Endothelial cell of umbilical vein (primary cell): Measurements from ENCODE around the gene YPEL4. TPM values are rescaled to one million over a fixed set of nuclear protein-coding genes. Genes with fewer than 3 reads are reported as not detected.

Source experiments
- BruUV-seq: library from RNA; stranded (reverse); fragments of 400-500 nt; replicated peaks from 2 replicates; lab custom pipeline; 2021; lab: Mats Ljungman, UMichigan
- CTCF ChIA-PET: fragments of 300-600, 350-600 bp; sonication (Branson Sonifier 250); formaldehyde crosslinking; loops from one replicate; lab custom pipeline; 2021; ENCODE audit warnings: antibody characterized with exemption, inconsistent platforms; lab: Charles Lee
- POLR2A ChIA-PET: fragments of 300-600, 350-600 bp; sonication (Branson Sonifier 250); formaldehyde crosslinking; loops from one replicate; lab custom pipeline; 2021; ENCODE audit warnings: antibody characterized with exemption, inconsistent platforms; lab: Charles Lee
- DNase-seq: peaks from one replicate; pipeline ENCODE4 v3.0.0-alpha.2; 2011; ENCODE audit warnings: low read depth, low spot score
- FAIRE-seq: peaks from 2 replicates; lab custom pipeline; 2011; peaks lifted over from hg19 to GRCh38; lab: Jason Lieb, UNC
- H2AFZ ChIP-seq: 2 replicates; pipeline ENCODE4 v1.6.0; 2012; ENCODE audit warnings: low read depth, low read length, control low read depth, inconsistent platforms
- H3K27ac ChIP-seq: 2 replicates; pipeline ENCODE4 v1.5.1; 2011; ENCODE audit warnings: low read depth, mild to moderate bottlenecking, control low read depth, low read length, moderate library complexity; ENCODE audit not compliant: insufficient read depth
- H3K27me3 ChIP-seq, 2 experiments: 2 replicates each; pipeline versions ENCODE4 v1.6.0 to v1.6.1; 2011; ENCODE audit warnings: low read length in 2 of 2, mixed read lengths in 1 of 2; ENCODE audit not compliant: control insufficient read depth in 2 of 2, insufficient read depth in 2 of 2
- H3K36me3 ChIP-seq, 2 experiments: 2 replicates in 1 of 2; 3 replicates in 1 of 2; pipeline ENCODE4 v1.5.1; 2011; ENCODE audit warnings: low read length in 2 of 2, mild to moderate bottlenecking in 1 of 2, moderate library complexity in 1 of 2; ENCODE audit not compliant: control insufficient read depth in 2 of 2, insufficient read depth in 2 of 2; ENCODE audit errors: extremely low read depth in 1 of 2
- H3K4me1 ChIP-seq: 3 replicates; pipeline ENCODE4 v1.5.1; 2011; ENCODE audit warnings: mild to moderate bottlenecking, low read length; ENCODE audit not compliant: control insufficient read depth, insufficient read depth; ENCODE audit errors: extremely low read depth
- H3K4me2 ChIP-seq: 2 replicates; pipeline ENCODE4 v1.6.1; 2011; ENCODE audit warnings: low read length, control low read depth, mixed read lengths; ENCODE audit not compliant: insufficient read depth
- H3K4me3 ChIP-seq, 3 experiments: fragments of 200-600 bp in 1 of 3; sonication (generic), shearing (Covaris generic) in 1 of 3; replicated peaks in 1 of 3; 2 replicates each; pipeline ENCODE4 v1.5.1; 2011 to 2016; ENCODE audit warnings: control low read depth in 3 of 3, low read length in 3 of 3, mild to moderate bottlenecking in 2 of 3, inconsistent platforms in 1 of 3, low read depth in 1 of 3, moderate library complexity in 1 of 3; ENCODE audit not compliant: insufficient read depth in 1 of 3
- H3K79me2 ChIP-seq: 2 replicates; pipeline ENCODE4 v1.6.0; 2012; ENCODE audit warnings: low read length, inconsistent platforms; ENCODE audit not compliant: control insufficient read depth, insufficient read depth
- H3K9ac ChIP-seq: replicated peaks from 2 replicates; pipeline ENCODE3; 2011; ENCODE audit warnings: low read length, control low read depth; ENCODE audit not compliant: insufficient read depth; ENCODE audit errors: extremely low read depth
- H3K9me1 ChIP-seq: replicated peaks from 3 replicates; pipeline ENCODE4 v1.6.0; 2011; ENCODE audit warnings: mild to moderate bottlenecking, low read length; ENCODE audit not compliant: control insufficient read depth, insufficient read depth; ENCODE audit errors: extremely low read depth
- H3K9me3 ChIP-seq: replicated peaks from 2 replicates; pipeline ENCODE4 v1.5.1; 2012; ENCODE audit warnings: low read length, inconsistent platforms; ENCODE audit not compliant: control insufficient read depth, insufficient read depth
- H4K20me1 ChIP-seq: replicated peaks from 2 replicates; pipeline ENCODE3; 2011; ENCODE audit warnings: mild to moderate bottlenecking, low read length; ENCODE audit not compliant: control insufficient read depth, insufficient read depth; ENCODE audit errors: extremely low read depth
- EZH2 ChIP-seq: IDR thresholded peaks from 2 replicates; pipeline ENCODE4 v1.6.1; 2012; ENCODE audit warnings: borderline replicate concordance, low read depth, mild to moderate bottlenecking, moderate library complexity, low read length, inconsistent platforms; ENCODE audit not compliant: severe bottlenecking
- FOS ChIP-seq: IDR thresholded peaks from 2 replicates; pipeline ENCODE4 v1.6.1; 2011; ENCODE audit warnings: mild to moderate bottlenecking, low read length, moderate library complexity, borderline replicate concordance; ENCODE audit not compliant: insufficient read depth
- GATA2 ChIP-seq: IDR thresholded peaks from 2 replicates; pipeline ENCODE4 v1.7.0; 2011; ENCODE audit warnings: low read depth, mild to moderate bottlenecking, moderate library complexity, mixed read lengths, low read length; ENCODE audit not compliant: insufficient read length, insufficient read depth
- JUN ChIP-seq: IDR thresholded peaks from 2 replicates; pipeline ENCODE4 v1.6.1; 2011; ENCODE audit warnings: borderline replicate concordance, low read depth; ENCODE audit not compliant: insufficient read length, insufficient read depth
- MYC ChIP-seq: IDR thresholded peaks from one replicate; pipeline ENCODE4 v1.6.1; 2011; ENCODE audit warnings: mild to moderate bottlenecking, low read depth, low read length
- POLR2A ChIP-seq: IDR thresholded peaks from 2 replicates; pipeline ENCODE4 v1.6.1; 2012; ENCODE audit warnings: low read depth, mild to moderate bottlenecking, control low read depth, low read length
- POLR2AphosphoS5 ChIP-seq: IDR thresholded peaks from 2 replicates; pipeline ENCODE4 v1.6.1; 2012; ENCODE audit warnings: low read depth, mild to moderate bottlenecking, control low read depth, low read length, moderate library complexity; ENCODE audit not compliant: insufficient read depth
- dilution Hi-C: fragments of 300-500 bp; cut with MboI; formaldehyde crosslinking; loops from one replicate; pipeline ENCODE4 v1.15.0; 2019; ENCODE audit warnings: low sequenced_read_pairs; ENCODE audit not compliant: extremely low pct_ligation_motif_present
- intact Hi-C: fragments of 100-400 bp; cut with micrococcal nuclease; formaldehyde crosslinking; loops from one replicate; pipeline ENCODE4 v1.10.0; 2022
- polyA plus RNA-seq, 4 experiments: library from polyadenylated mRNA; depleted of rRNA in 3 of 4; stranded (reverse) in 3 of 4; unstranded in 1 of 4; fragments of >200 nt; gene quantifications; 2 replicates each; pipeline versions ENCODE4 v1.2.1 to v1.2.3, GENCODE V29; 2011 to 2012; ENCODE audit warnings: missing spikeins in 1 of 4
- total RNA-seq: library from RNA; stranded (reverse); gene quantifications from 2 replicates; pipeline ENCODE4 v1.2.3, GENCODE V29; 2021
- TF ChIP-seq, protein P1 (sequence below): IDR thresholded peaks from 2 replicates; pipeline ENCODE4 v1.6.1; 2011; ENCODE audit not compliant: insufficient read depth, insufficient read length
- TF ChIP-seq, protein P2 (sequence below), 2 donors: IDR thresholded peaks; 1 replicate in 1 of 2; 2 replicates in 1 of 2; pipeline ENCODE4 v1.5.1; 2011; ENCODE audit warnings: low read length in 2 of 2, mild to moderate bottlenecking in 2 of 2, moderate library complexity in 2 of 2, control low read depth in 1 of 2, inconsistent platforms in 1 of 2, low read depth in 1 of 2; ENCODE audit not compliant: insufficient read depth in 1 of 2; ENCODE audit errors: extremely low read depth in 1 of 2

YPEL4 gene
- total and polyA plus RNA-seq, 2 donors (not counting 3 experiments of a cell fraction or from before 2014, with no cell fraction given), result 0.03 to 0.24 TPM

DNA sequence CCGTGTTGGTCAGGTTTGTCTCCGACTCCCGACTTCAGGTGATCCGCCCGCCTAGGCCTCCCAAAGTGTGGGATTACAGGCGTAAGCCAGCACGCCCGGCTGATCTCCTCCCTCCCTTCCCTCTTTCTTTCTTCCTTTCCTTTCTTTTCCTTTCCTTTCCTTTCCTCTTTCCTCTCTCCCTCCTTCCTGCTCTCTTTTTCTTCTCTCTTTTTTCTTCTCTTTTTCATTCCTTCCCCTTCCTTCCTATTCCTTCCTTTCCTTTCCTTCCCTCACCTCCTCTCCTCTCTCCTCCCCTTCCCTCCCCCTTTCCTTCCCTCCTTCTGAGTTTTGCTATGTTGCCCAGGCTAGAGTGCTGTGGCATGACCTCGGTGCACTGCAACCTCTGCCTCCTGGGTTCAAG is 14.3 kb upstream of the YPEL4 start:
- dilution Hi-C loops (no loop called here), intact Hi-C loops (loop anchor here (10.0 kb wide), 2 partner anchors 141 to 851 kb away; no protein-coding TSS in a partner anchor)
- no peak overlapping the region for H3K4me2 ChIP-seq
- POLR2A ChIA-PET, result no interaction called here
- H2AFZ ChIP-seq, result no peak overlapping the region
- no peaks in the 10 kb centered on the region for H4K20me1 ChIP-seq
- H3K4me3 ChIP-seq, result no peak overlapping the region
- H3K79me2 ChIP-seq, result peaks cover 18% of the 10 kb centered on the region
- DNase-seq (no peak), FAIRE-seq (no peak)
- H3K27me3 ChIP-seq, result no peaks in the 10 kb centered on the region
- H3K9me3 ChIP-seq, result no peaks in the 10 kb centered on the region
- peaks cover 8% of the 10 kb centered on the region for H3K4me1 ChIP-seq
- no peaks in the 10 kb centered on the region for H3K9me1 ChIP-seq
- no peak overlapping the region for H3K9ac ChIP-seq
- TF ChIP-seq MYC, result no peak
- TF ChIP-seq POLR2AphosphoS5, result no peak
- TF ChIP-seq JUN, result no peak
- TF ChIP-seq, protein P1, sequence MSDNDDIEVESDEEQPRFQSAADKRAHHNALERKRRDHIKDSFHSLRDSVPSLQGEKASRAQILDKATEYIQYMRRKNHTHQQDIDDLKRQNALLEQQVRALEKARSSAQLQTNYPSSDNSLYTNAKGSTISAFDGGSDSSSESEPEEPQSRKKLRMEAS, result no peak
- no peak for TF ChIP-seq EZH2
- TF ChIP-seq POLR2A, result no peak
- TF ChIP-seq GATA2, result no peak
- no peak for TF ChIP-seq FOS
- CTCF ChIA-PET, result no interaction called here
- no TSS peak for BruUV-seq
- H3K27ac ChIP-seq, result no peak overlapping the region
- peaks cover 14% of the 10 kb centered on the region in 2 experiments for H3K36me3 ChIP-seq

DNA sequence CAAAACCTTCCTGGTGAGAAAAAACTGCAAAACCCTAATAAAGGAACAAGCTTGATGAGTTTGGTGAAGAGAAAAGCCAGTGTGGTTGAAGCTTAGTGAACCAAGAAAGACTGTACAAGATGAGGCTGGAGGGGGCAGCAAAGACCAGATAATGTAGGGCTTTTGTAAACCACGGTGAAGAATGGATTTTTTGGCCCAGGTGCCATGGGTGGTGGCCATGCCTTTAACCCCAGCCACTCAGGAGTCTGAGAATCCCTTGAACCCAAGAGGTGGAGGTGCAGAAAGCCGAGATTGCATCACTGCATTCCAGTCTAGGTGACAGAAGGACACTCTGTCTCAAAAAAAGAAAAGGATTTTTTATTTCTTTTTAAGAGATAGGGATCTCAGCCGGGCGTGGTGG is 13.2 kb upstream of the YPEL4 start:
- dilution Hi-C loops (no loop called here), intact Hi-C loops (loop anchor here (10.0 kb wide), 2 partner anchors 142 to 852 kb away; no protein-coding TSS in a partner anchor)
- TF ChIP-seq JUN, result no peak
- no peak for TF ChIP-seq FOS
- TF ChIP-seq, protein P2, sequence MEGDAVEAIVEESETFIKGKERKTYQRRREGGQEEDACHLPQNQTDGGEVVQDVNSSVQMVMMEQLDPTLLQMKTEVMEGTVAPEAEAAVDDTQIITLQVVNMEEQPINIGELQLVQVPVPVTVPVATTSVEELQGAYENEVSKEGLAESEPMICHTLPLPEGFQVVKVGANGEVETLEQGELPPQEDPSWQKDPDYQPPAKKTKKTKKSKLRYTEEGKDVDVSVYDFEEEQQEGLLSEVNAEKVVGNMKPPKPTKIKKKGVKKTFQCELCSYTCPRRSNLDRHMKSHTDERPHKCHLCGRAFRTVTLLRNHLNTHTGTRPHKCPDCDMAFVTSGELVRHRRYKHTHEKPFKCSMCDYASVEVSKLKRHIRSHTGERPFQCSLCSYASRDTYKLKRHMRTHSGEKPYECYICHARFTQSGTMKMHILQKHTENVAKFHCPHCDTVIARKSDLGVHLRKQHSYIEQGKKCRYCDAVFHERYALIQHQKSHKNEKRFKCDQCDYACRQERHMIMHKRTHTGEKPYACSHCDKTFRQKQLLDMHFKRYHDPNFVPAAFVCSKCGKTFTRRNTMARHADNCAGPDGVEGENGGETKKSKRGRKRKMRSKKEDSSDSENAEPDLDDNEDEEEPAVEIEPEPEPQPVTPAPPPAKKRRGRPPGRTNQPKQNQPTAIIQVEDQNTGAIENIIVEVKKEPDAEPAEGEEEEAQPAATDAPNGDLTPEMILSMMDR (IDR thresholded peaks at IDR 0.05; ENCODE audit: extremely low read depth in 1 of 2, insufficient read depth in 1 of 2, low read depth in 1 of 2, low read length in 2 of 2), result no peak
- TF ChIP-seq POLR2AphosphoS5, result no peak
- no peak for TF ChIP-seq MYC
- TF ChIP-seq EZH2, result no peak
- TF ChIP-seq POLR2A, result no peak
- no peak for TF ChIP-seq GATA2
- TF ChIP-seq, protein P1, result no peak
- FAIRE-seq, result no peak
- BruUV-seq, result no TSS peak
- no peak overlapping the region for H2AFZ ChIP-seq
- H3K9me3 ChIP-seq, result no peaks in the 10 kb centered on the region
- H3K9me1 ChIP-seq, result no peaks in the 10 kb centered on the region
- H3K4me3 ChIP-seq, result no peak overlapping the region
- H3K27ac ChIP-seq, result no peak overlapping the region
- POLR2A ChIA-PET, result no interaction called here
- no peaks in the 10 kb centered on the region for H3K27me3 ChIP-seq
- peaks cover 10% of the 10 kb centered on the region for H3K4me1 ChIP-seq
- CTCF ChIA-PET, result interaction anchor here (0.8 to 1.2 kb wide), 4 partner anchors 139 to 851 kb away, joined by 3 to 4 read pairs (median 3); no protein-coding TSS in a partner anchor
- no peak for DNase-seq
- no peak overlapping the region for H3K4me2 ChIP-seq
- peaks cover 19% of the 10 kb centered on the region for H3K79me2 ChIP-seq
- peaks cover 14% of the 10 kb centered on the region in 2 experiments for H3K36me3 ChIP-seq
- no peaks in the 10 kb centered on the region for H4K20me1 ChIP-seq
- no peak overlapping the region for H3K9ac ChIP-seq
